H1 (cell line): ENCODE data around the gene KCNG3. TPM values are rescaled to one million over a fixed set of nuclear protein-coding genes. Genes with fewer than 3 reads are reported as not detected.

Experiments used
- CTCF ChIA-PET: fragments of 300-600 bp; sonication (Branson Sonifier 250); formaldehyde crosslinking; loops from one replicate; lab custom pipeline; 2021; ENCODE audit not compliant: partially characterized antibody; lab: Charles Lee
- POLR2A ChIA-PET: fragments of 300-600 bp; sonication (Branson Sonifier 250); formaldehyde crosslinking; loops from one replicate; lab custom pipeline; 2021; ENCODE audit warnings: inconsistent platforms; ENCODE audit not compliant: partially characterized antibody; lab: Charles Lee
- DNase-seq, 2 experiments: peaks; one replicate each; pipeline versions ENCODE4 v3.0.0 to v3.0.0-alpha.2; 2010 to 2022; ENCODE audit warnings: low spot score in 2 of 2, low read depth in 1 of 2, mixed read lengths in 1 of 2
- FAIRE-seq: peaks from 2 replicates; lab custom pipeline; 2011; peaks lifted over from hg19 to GRCh38; lab: Jason Lieb, UNC
- H2AFZ ChIP-seq: 2 replicates; pipeline ENCODE4 v1.8.1; 2012; ENCODE audit warnings: low read length, inconsistent platforms
- H2AK5ac ChIP-seq: 2 replicates; pipeline ENCODE4 v1.6.1; 2013; ENCODE audit warnings: low read depth, low read length
- H2BK120ac ChIP-seq: replicated peaks from 2 replicates; pipeline ENCODE3; 2013; ENCODE audit warnings: low read depth, low read length, inconsistent platforms
- H2BK12ac ChIP-seq: 2 replicates; pipeline ENCODE4 v1.6.1; 2013; ENCODE audit warnings: low read depth, low read length
- H2BK15ac ChIP-seq: 2 replicates; pipeline ENCODE4 v1.6.1; 2013; ENCODE audit warnings: low read length
- H2BK20ac ChIP-seq: 2 replicates; pipeline ENCODE4 v1.6.1; 2013; ENCODE audit warnings: low read length
- H2BK5ac ChIP-seq: 2 replicates; pipeline ENCODE4 v1.6.1; 2013; ENCODE audit warnings: low read depth, low read length
- H3K14ac ChIP-seq: 2 replicates; pipeline ENCODE4 v1.6.1; 2013; ENCODE audit warnings: inconsistent platforms; ENCODE audit not compliant: insufficient read length
- H3K18ac ChIP-seq: 2 replicates; pipeline ENCODE4 v1.6.1; 2013; ENCODE audit warnings: low read length; ENCODE audit errors: extremely low read depth
- H3K23ac ChIP-seq: 2 replicates; pipeline ENCODE4 v1.6.1; 2013; ENCODE audit warnings: inconsistent platforms; ENCODE audit not compliant: insufficient read length
- H3K23me2 ChIP-seq: 2 replicates; pipeline ENCODE4 v1.6.1; 2013; ENCODE audit warnings: low read depth, low read length
- H3K27ac ChIP-seq: 2 replicates; pipeline ENCODE4 v1.6.1; 2011; ENCODE audit warnings: low read depth, low read length, inconsistent platforms
- H3K27me3 ChIP-seq, 4 experiments: replicated peaks in 1 of 4; 1 replicate in 1 of 4; 2 replicates in 3 of 4; pipeline versions ENCODE4 v1.6.1 to v1.8.1; 2011 to 2013; ENCODE audit warnings: low read length in 3 of 4, mild to moderate bottlenecking in 3 of 4, inconsistent platforms in 2 of 4, mixed read lengths in 2 of 4, moderate library complexity in 1 of 4; ENCODE audit not compliant: control insufficient read depth in 3 of 4, insufficient read depth in 3 of 4; ENCODE audit errors: extremely low read depth in 1 of 4
- H3K36me3 ChIP-seq, 4 experiments: 2 replicates each; pipeline versions ENCODE4 v1.6.1 to v1.8.1; 2011 to 2013; ENCODE audit warnings: mild to moderate bottlenecking in 4 of 4, low read length in 3 of 4, moderate library complexity in 2 of 4, control low read depth in 1 of 4, inconsistent platforms in 1 of 4; ENCODE audit not compliant: insufficient read depth in 4 of 4, control insufficient read depth in 2 of 4
- H3K4ac ChIP-seq: replicated peaks from 2 replicates; pipeline ENCODE3; 2013; ENCODE audit warnings: low read length, low read depth, mixed read lengths, inconsistent platforms; ENCODE audit not compliant: insufficient read length
- H3K4me1 ChIP-seq, 4 experiments: replicated peaks in 1 of 4; 1 replicate in 1 of 4; 2 replicates in 3 of 4; pipeline versions ENCODE4 v1.6.1 to v1.8.1; 2011 to 2013; ENCODE audit warnings: low read length in 3 of 4, inconsistent platforms in 2 of 4, mixed read lengths in 1 of 4; ENCODE audit not compliant: insufficient read depth in 4 of 4, control insufficient read depth in 3 of 4
- H3K4me2 ChIP-seq, 2 experiments: 2 replicates each; pipeline versions ENCODE4 v1.6.1 to v1.8.1; 2011 to 2013; ENCODE audit warnings: low read depth in 2 of 2, low read length in 2 of 2, control low read depth in 1 of 2, inconsistent platforms in 1 of 2, mild to moderate bottlenecking in 1 of 2; ENCODE audit not compliant: insufficient read depth in 1 of 2
- H3K4me3 ChIP-seq, 4 experiments: fragments of 200-600, 300-600 bp in 1 of 4; sonication (generic), shearing (Covaris generic), sonication (Bioruptor Twin) in 1 of 4; 2 replicates each; pipeline versions ENCODE4 v1.5.1 to v1.8.1; 2011 to 2016; ENCODE audit warnings: low read length in 4 of 4, low read depth in 3 of 4, control low read depth in 2 of 4, inconsistent platforms in 2 of 4, mild to moderate bottlenecking in 2 of 4, mixed read lengths in 1 of 4, moderate library complexity in 1 of 4; ENCODE audit not compliant: insufficient read depth in 2 of 4; ENCODE audit errors: extremely low read depth in 1 of 4
- H3K56ac ChIP-seq: replicated peaks from 2 replicates; pipeline ENCODE3; 2013; ENCODE audit warnings: low read depth, mild to moderate bottlenecking, mixed read lengths, low read length, inconsistent platforms; ENCODE audit not compliant: insufficient read length
- H3K79me1 ChIP-seq: 2 replicates; pipeline ENCODE4 v1.6.1; 2013; ENCODE audit warnings: low read depth, low read length, control low read depth
- H3K79me2 ChIP-seq, 2 experiments: 2 replicates each; pipeline versions ENCODE4 v1.6.1 to v1.8.1; 2012 to 2013; ENCODE audit warnings: low read length in 2 of 2, mild to moderate bottlenecking in 2 of 2, inconsistent platforms in 1 of 2; ENCODE audit not compliant: insufficient read depth in 2 of 2, control insufficient read depth in 1 of 2
- H3K9ac ChIP-seq, 4 experiments: replicated peaks in 1 of 4; 1 replicate in 1 of 4; 2 replicates in 3 of 4; pipeline versions ENCODE4 v1.6.1 to v1.8.1; 2011 to 2013; ENCODE audit warnings: low read depth in 3 of 4, low read length in 3 of 4, control low read depth in 2 of 4, mild to moderate bottlenecking in 2 of 4, moderate library complexity in 2 of 4, inconsistent platforms in 1 of 4; ENCODE audit errors: extremely low read depth in 1 of 4
- H3K9me3 ChIP-seq, 2 experiments: 2 replicates each; pipeline versions ENCODE4 v1.6.1 to v1.8.1; 2012 to 2013; ENCODE audit warnings: mild to moderate bottlenecking in 2 of 2, moderate library complexity in 2 of 2, control low read depth in 1 of 2, inconsistent platforms in 1 of 2, low read depth in 1 of 2, low read length in 1 of 2, mixed read lengths in 1 of 2; ENCODE audit not compliant: insufficient read depth in 2 of 2
- H4K20me1 ChIP-seq, 2 experiments: replicated peaks in 1 of 2; 2 replicates each; pipeline versions ENCODE3 to v1.8.1; 2011 to 2013; ENCODE audit warnings: inconsistent platforms in 2 of 2, low read length in 2 of 2, mild to moderate bottlenecking in 1 of 2; ENCODE audit not compliant: insufficient read depth in 2 of 2, control insufficient read depth in 1 of 2
- H4K5ac ChIP-seq: 2 replicates; pipeline ENCODE4 v1.6.1; 2013; ENCODE audit warnings: low read length, low read depth, mixed read lengths, inconsistent platforms; ENCODE audit not compliant: insufficient read length
- H4K8ac ChIP-seq: 2 replicates; pipeline ENCODE4 v1.8.0; 2013; ENCODE audit warnings: mild to moderate bottlenecking, moderate library complexity, low read length, inconsistent platforms; ENCODE audit not compliant: insufficient read depth; ENCODE audit errors: extremely low read depth
- H4K91ac ChIP-seq: replicated peaks from 2 replicates; pipeline ENCODE3; 2013; ENCODE audit warnings: low read length, mixed read lengths, inconsistent platforms; ENCODE audit not compliant: insufficient read length
- EGR1 ChIP-seq: IDR thresholded peaks from 2 replicates; pipeline ENCODE4 v1.6.1; 2011; ENCODE audit warnings: low read depth, low read length, borderline replicate concordance
- EP300 ChIP-seq, 2 experiments: IDR thresholded peaks; 1 replicate in 1 of 2; 2 replicates in 1 of 2; pipeline ENCODE4 v1.6.1; 2011 to 2012; ENCODE audit warnings: low read depth in 2 of 2, low read length in 2 of 2, mild to moderate bottlenecking in 2 of 2, borderline replicate concordance in 1 of 2, inconsistent platforms in 1 of 2, moderate library complexity in 1 of 2
- JUND ChIP-seq: IDR thresholded peaks from 2 replicates; pipeline ENCODE4 v1.6.1; 2011; ENCODE audit warnings: mild to moderate bottlenecking, improper control_type of control experiment, low read length
- PHF8 ChIP-seq: fragments of 200-600 bp; sonication (generic); conservative IDR thresholded peaks from 2 replicates; pipeline ENCODE4 v1.7.1; 2012; ENCODE audit warnings: low read depth, mild to moderate bottlenecking, inconsistent platforms, low read length, moderate library complexity
- WGBS, 2 experiments: shearing (Covaris generic) in 1 of 2; methylation state at CpG; one replicate each; pipeline versions ENCODE4 v1.1.6 to v1.1.7; 2013 to 2015; ENCODE audit warnings: low lambda C conversion rate in 2 of 2, mixed read lengths in 2 of 2, inconsistent platforms in 1 of 2, low coverage in 1 of 2, missing lambda C conversion rate in 1 of 2; ENCODE audit not compliant: insufficient replicate concordance in 2 of 2, insufficient coverage in 1 of 2, insufficient read length in 1 of 2; ENCODE audit errors: extremely low coverage in 1 of 2, missing lambda C conversion rate in 1 of 2; 5-methylcytosine and 5-hydroxymethylcytosine counted together
- polyA plus RNA-seq, 7 experiments: library from polyadenylated mRNA; depleted of rRNA in 3 of 7; stranded (reverse) in 5 of 7; unstranded in 2 of 7; fragments of >200 nt in 5 of 7; fragments of 200-250 nt in 2 of 7; gene quantifications; 1 replicate in 5 of 7; 2 replicates in 1 of 7; 4 replicates in 1 of 7; pipeline versions ENCODE4 v1.2.1 to v1.2.3, GENCODE V29; 2011 to 2013; ENCODE audit warnings: missing spikeins in 2 of 7, mixed read lengths in 2 of 7
- total RNA-seq: library from RNA; stranded (reverse); fragmentation: NEBNext Ultra II Directional; extraction: Animal tissue kit (Norgen Biotek cat#: 25700); gene quantifications from 2 replicates; pipeline ENCODE4 v1.2.1, GENCODE V29; 2021

Gene KCNG3
- total and polyA plus RNA-seq, 2 of the 8 experiments (the other 6 are each of a cell fraction or from before 2014, with no cell fraction given) = 8.1 to 21.3 TPM

- H3K9me3 ChIP-seq = no peaks in the 10 kb centered on the region
- H2AK5ac ChIP-seq = no peak overlapping the region
- no peak overlapping the region for H4K91ac ChIP-seq
- H4K20me1 ChIP-seq = peaks cover 2 to 4% of the 10 kb centered on the region in 2 experiments
- ChIA-PET POLR2A (no interaction called here), CTCF (no interaction called here)
- H3K4me2 ChIP-seq = no peak overlapping the region
- DNase-seq (no peak), FAIRE-seq (no peak)
- no peak overlapping the region for H3K9ac ChIP-seq
- no peak overlapping the region for H3K4ac ChIP-seq
- H3K27ac ChIP-seq = no peak overlapping the region
- H3K79me1 ChIP-seq = no peaks in the 10 kb centered on the region; the same call in 1 of the 2 replicates
- H3K23me2 ChIP-seq = no peaks in the 10 kb centered on the region
- H3K36me3 ChIP-seq = peaks cover 0 to 5% (median 0%) of the 10 kb centered on the region in 4 experiments; a peak in 1 of 8 replicates
- no peaks in the 10 kb centered on the region for H3K27me3 ChIP-seq
- no peak overlapping the region for H2BK12ac ChIP-seq
- no peak overlapping the region for H2BK5ac ChIP-seq
- H2BK120ac ChIP-seq = no peak overlapping the region
- peaks cover 6 to 89% of the 10 kb centered on the region in 2 experiments; a peak in 3 of 4 replicates for H3K79me2 ChIP-seq
- no peaks in the 10 kb centered on the region for H3K4me1 ChIP-seq
- no peak overlapping the region for H3K14ac ChIP-seq
- H2BK20ac ChIP-seq = no peak overlapping the region
- no peak overlapping the region for H3K23ac ChIP-seq
- H2BK15ac ChIP-seq = no peak overlapping the region
- H3K18ac ChIP-seq = no peak overlapping the region
- no peak overlapping the region for H3K4me3 ChIP-seq
- no peak overlapping the region for H3K56ac ChIP-seq
- H2AFZ ChIP-seq = no peak overlapping the region
- no peak overlapping the region for H4K8ac ChIP-seq
- no peak overlapping the region for H4K5ac ChIP-seq
- 69% methylated on average over 4 of the region's 4 CpGs; no CpG with 5 or more reads in 1 of the 2 experiments for WGBS, 2 experiments
- no peak for TF ChIP-seq EGR1
- no peak for TF ChIP-seq PHF8
- no peak for TF ChIP-seq JUND
- no peak for TF ChIP-seq EP300 (IDR thresholded peaks at IDR 0.05; ENCODE audit: borderline replicate concordance in 1 of 2, low read depth in 2 of 2, low read length in 2 of 2)
Measured at GRCh38 chr2:42470706-42471105, 23.1 kb downstream of the KCNG3 start.
